NCI-H1436 treated with DMSO at 0.1 percent for 48 hours (cell line): ENCODE data around the gene DEFB131B.
"Not testable (repeated sequence)": the region's sequence is repeated elsewhere in the genome, so short reads cannot be mapped to it uniquely, and the experiment has no call there.

Experiments used
- DNase-seq: peaks from one replicate; lab custom pipeline; 2025; lab: John Stamatoyannopoulos, UW

Gene DEFB131B, protein sequence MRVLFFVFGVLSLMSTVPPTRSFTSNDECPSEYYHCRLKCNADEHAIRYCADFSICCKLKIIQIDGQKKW

DNA sequence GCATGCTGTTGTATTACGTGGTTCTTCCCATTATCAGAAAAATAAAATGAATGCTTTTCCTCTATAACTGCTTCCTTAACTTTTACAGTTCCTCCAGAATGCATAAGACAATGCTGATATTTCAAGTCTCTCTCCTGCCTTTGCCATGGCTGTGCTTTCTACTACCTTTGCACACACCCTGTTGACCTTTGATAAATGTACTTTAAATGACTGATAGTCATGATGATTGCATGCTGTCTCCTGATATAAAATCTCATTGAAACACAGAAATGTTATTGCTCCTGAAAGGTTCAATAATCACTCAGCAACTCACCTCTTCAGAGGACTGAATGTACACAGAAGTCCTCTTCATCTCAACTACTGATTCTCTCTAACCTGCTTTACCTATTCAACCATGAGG lies at the start of gene DEFB131B:
Gene DEFB131B (plus strand): TSS at position 395 of the 400 bp plus-strand sequence. CDS start 0 bp downstream, at position 395.
- DNase-seq, result not testable (repeated sequence)

DNA sequence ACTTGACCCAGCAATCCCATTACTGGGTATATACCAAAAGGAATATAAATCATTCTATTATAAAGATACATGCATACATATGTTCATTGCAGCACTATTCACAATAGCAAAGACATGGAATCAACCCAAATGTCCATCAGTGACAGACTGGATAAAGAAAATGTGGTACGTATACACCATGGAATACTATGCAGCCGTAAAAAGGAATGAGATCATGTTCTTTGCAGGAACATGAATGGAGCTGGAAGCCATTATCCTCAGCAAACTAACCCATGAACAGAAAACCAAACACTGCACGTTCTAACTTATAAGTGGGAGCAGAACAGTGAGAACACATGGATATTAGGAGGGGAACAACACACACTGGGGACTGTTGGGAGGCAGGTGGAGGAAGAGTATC lies 49.0 kb upstream of the DEFB131B start:
- DNase-seq, result not testable (repeated sequence)

DNA sequence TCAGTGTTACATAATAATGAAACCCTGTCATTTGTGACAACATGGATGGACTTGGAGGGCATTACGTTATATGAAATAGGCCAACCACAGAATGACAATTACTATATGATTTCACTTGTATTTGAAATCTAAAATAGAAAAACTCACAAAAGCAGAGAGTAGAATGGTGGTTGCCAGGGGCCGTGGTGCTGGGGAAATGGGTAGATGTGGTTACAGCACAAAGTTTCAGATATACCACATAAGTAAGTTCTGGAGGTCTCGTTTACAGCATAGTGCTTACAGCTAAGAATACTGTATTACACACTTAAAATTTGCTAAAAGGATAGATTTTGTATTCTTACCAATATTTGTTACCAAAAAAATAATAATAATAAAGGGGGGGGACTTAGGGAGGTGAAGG lies 48.6 kb upstream of the DEFB131B start:
- DNase-seq, result not testable (repeated sequence)

- DNase-seq, result not testable (repeated sequence)
Observed at GRCh38 chr11:71832811-71833210, 45.4 kb upstream of the DEFB131B start, which contains the start of gene DEFB108B. Gene DEFB108B (plus strand): TSS chr11:71833200. CDS start chr11:71833200, 0 bp downstream.

DNA sequence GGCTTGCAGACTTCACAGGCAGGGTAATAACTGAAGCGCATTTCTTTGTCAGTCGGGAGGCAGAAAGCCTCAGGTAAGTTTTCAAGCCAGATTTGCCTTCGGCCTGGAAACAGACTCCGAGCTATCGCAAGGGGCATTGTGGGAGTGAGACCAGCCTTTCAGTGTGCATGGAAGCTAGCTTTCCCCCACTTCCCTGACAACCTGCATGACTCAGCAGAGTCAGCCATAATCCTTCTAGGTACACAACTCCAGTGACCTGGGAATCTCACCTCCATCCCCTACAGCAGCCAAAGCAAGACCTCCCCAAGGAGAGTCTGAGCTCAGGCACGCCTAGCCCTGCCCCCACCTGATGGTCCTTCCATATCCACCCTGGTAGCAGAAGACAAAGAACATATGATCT lies 35.5 kb upstream of the DEFB131B start:
- DNase-seq, result not testable (repeated sequence)

GRCh38 chr11:71843355-71843754 lies 34.9 kb upstream of the DEFB131B start:
- DNase-seq, result not testable (repeated sequence)

DNA sequence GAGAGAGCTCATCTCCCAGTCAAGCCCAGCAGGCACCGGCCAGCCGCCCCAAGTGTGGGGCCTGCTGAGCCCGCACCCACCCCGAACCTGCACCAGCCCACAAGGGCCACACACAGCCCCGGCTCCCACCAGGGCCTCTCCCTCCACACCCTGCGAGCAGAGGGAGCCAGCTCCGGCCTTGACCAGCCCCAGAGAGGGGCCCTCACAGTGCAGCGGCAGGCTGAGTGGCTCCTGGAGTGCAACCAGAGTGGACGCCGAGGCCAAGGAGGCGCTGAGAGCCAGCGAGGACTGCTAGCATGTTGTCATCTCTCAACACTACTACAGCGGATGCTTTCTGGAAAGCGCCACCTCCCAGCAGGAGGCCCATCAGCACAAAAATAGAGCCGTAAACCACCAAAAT lies 34.4 kb upstream of the DEFB131B start:
- DNase-seq, result no peak

- DNase-seq, result not testable (repeated sequence)
Observed at GRCh38 chr11:71853895-71854294, 24.4 kb upstream of the DEFB131B start.

GRCh38 chr11:71855880-71856279 lies 22.4 kb upstream of the DEFB131B start:
- DNase-seq, result not testable (repeated sequence)

DNA sequence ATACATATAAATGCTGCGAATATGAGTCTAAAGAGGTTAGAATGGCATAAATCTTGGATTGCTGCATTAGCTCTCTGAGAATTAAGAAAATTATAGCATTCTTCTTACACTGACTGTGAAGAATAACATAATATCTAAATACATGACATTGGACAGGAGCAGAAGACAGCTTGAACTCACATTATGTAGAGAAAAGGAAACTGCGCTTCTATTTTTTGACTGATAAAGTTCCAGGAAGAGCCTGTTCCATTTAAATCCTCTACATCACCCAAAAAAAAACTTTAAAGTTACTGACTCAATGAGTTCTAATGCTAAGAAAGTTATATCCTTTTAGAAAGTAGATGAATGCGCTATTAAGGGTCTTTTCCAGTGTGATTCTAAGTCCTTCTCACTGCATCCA lies 17.4 kb upstream of the DEFB131B start:
- DNase-seq, result not testable (repeated sequence)

DNA sequence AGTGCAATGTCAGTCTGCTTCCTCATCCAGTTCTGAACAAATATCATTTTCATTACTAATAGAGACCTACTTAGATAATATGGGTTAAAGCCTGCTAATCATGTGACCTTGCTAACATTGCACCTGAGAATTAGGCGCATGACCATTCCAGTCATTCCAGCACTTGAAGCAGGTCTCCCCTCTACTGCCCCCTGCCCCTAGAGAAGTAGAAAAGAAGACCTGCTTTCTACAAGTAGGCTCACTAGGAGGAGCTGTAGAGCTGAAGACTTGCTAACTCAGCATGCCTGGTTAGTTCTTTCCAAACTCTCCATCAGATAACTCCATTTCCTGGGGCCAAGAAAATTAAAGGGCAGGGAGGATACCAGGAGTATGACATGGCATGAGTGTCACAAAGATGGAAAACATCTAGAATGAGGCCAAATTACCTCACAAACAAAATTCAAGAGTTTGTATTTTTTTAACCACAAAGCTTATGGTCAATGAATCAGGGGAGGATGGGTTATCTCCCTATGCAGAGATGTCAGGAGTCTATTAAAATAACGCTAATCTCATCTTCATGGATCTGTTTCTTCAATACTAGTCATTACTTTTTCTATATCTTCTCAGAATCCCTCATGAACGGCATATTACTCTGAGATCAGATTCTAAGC lies 14.2 kb upstream of the DEFB131B start:
- not testable (repeated sequence) for DNase-seq

DNA sequence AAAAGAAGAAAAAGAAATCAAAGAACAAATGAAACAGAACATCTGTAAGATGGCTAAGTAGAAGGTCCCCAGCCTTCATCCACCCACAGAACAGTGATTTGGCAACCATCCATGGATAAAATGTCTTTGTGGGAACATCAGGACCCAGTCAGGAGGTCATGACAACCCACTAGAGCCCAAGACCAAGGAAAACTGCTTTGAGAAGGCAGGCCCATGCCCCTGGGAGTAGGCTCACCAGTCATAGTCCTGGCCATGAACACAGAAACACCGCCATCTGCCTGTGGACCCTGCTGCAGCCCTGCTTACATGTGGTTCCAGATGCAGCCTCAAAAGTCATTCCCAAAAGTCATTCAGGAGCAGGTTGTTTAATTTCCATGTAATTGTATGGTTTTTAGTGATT lies 11.0 kb upstream of the DEFB131B start:
- not testable (repeated sequence) for DNase-seq

DNA sequence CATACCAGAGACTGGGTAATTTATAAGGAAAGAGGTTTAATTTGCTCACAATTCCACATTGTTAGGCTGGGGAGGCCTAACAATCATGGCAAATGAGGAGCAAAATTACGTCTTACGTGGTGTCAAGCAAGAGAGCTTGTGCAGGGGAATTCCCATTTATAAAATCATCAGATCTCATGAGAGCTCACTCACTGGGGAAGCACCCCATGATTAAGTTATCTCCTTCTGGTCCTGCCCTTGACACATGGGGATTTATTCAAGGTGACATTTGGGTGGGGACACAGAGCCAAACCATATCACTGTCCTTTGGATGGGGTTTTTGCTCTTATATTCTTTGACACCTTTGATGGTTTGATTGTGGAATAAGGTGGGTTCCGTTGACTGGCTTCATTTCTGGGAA lies 8.3 kb upstream of the DEFB131B start:
- DNase-seq, result not testable (repeated sequence)

- not testable (repeated sequence) for DNase-seq
Observed at GRCh38 chr11:71870661-71871060, 7.6 kb upstream of the DEFB131B start.

DNA sequence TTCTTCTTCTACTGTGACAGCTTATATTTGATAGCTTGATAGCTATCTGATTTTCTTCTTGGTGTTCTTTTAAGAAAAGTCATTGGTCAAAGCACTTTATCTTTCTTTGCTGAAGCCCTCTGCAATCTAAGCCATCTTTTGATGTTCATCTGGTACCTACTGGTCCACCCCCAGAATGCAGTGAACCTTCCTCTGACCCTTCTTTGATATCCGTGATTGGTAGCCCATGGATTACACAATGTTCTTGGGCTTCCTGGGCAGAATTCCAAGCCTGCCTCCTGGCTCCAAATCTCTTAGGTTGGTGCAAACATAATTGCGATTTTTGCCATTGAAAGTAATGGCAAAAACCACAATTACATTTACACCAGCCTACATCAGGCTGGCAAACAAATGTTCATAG lies 2.0 kb upstream of the DEFB131B start:
- DNase-seq, result not testable (repeated sequence)

DNA sequence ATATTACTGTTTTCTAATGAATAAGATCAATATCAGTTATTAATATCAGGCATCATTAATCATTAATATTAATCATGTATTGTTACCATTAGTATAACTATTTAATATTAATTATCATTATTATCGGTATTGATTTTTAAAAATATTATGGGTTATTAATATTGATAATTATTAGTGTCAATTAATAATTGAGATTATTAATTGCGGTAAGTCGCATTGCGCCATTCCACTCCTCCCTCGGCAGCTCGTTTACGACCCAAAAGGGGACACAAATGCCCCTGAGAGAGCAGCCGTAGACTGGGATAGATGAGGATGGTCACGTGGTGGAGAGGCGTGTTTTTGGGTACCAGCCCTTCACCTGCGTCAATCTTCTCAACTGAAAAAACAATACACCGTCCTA lies 7.6 kb downstream of the DEFB131B start:
- not testable (repeated sequence) for DNase-seq

- not testable (repeated sequence) for DNase-seq
Observed at GRCh38 chr11:71888335-71889010, 10.2 kb downstream of the DEFB131B start.

- not testable (repeated sequence) for DNase-seq
Observed at GRCh38 chr11:71889181-71889872, 11.1 kb downstream of the DEFB131B start.

- DNase-seq, result no peak
Observed at GRCh38 chr11:71895961-71896360, 17.7 kb downstream of the DEFB131B start.

GRCh38 chr11:71901137-71901536 lies 22.9 kb downstream of the DEFB131B start:
- not testable (repeated sequence) for DNase-seq

DNA sequence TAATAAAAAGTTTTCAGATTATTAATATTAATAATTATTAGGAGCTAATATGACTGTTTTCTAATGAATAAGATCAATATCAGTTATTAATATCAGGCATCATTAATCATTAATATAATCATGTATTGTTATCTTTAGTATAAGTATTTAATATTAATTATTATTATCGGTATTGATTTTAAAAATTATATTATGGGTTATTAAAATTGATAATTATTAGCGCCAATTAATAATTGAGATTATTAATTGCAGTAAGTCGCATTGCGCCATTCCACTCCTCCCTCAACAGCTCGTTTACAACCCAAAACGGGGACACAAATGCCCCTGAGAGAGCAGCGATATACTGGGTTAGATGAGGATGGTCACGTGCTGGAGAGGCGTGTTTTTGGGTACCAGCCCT lies 30.0 kb downstream of the DEFB131B start:
- no peak for DNase-seq

DNA sequence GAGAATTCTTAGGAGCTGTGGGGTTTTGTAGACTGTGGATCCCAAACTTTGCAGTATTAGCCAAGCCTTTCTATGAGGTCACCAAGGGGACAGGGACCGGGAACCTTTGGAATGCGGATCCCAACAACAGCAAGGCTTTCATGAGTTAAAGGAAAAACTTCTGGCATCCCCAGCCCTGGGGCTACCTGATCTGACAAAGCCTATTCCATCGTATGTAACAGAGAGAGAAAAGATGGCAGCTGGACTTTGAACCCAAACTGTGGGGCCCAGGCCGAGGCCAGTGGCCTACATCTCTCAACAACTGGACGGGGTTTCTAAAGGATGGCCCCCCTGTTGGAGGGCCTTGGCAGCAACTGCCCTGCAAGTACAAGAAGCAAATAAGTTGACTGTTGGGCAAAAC lies 32.5 kb downstream of the DEFB131B start:
- DNase-seq, result not testable (repeated sequence)
